B cell (primary cell): ENCODE results near the gene PSG1.

Experiments used
- EZH2 ChIP-seq: IDR thresholded peaks from 2 replicates; pipeline ENCODE4 v1.6.1; 2012; ENCODE audit warnings: borderline replicate concordance, low read depth, mild to moderate bottlenecking, moderate library complexity, low read length; ENCODE audit not compliant: insufficient read depth, poor library complexity, severe bottlenecking
- TF ChIP-seq, protein P1 (sequence below): fragments of 200-600 bp; IDR thresholded peaks from one replicate; pipeline ENCODE4 v1.8.0; 2022; ENCODE audit warnings: antibody characterized with exemption, mild to moderate bottlenecking

DNA sequence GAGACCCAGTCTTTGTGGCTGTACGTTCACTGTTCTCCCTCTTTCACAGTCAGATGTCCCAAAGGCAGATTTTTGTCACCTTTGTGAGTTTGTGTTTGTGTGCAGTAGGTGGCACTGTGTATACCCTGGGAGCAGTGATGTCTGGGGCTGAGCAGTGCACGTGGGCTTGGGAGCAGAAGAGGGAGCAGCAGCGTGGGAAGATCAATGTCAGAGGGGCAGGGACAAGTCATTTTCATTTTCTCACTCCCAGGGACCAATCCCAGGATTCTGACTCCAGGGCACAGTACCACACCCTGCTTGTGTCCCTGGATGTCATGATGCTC lies 40.2 kb upstream of the PSG1 start:
- TF ChIP-seq, protein P1, sequence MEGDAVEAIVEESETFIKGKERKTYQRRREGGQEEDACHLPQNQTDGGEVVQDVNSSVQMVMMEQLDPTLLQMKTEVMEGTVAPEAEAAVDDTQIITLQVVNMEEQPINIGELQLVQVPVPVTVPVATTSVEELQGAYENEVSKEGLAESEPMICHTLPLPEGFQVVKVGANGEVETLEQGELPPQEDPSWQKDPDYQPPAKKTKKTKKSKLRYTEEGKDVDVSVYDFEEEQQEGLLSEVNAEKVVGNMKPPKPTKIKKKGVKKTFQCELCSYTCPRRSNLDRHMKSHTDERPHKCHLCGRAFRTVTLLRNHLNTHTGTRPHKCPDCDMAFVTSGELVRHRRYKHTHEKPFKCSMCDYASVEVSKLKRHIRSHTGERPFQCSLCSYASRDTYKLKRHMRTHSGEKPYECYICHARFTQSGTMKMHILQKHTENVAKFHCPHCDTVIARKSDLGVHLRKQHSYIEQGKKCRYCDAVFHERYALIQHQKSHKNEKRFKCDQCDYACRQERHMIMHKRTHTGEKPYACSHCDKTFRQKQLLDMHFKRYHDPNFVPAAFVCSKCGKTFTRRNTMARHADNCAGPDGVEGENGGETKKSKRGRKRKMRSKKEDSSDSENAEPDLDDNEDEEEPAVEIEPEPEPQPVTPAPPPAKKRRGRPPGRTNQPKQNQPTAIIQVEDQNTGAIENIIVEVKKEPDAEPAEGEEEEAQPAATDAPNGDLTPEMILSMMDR, result no peak
- TF ChIP-seq EZH2, result no peak
